Measurements from ENCODE around the gene SEMA4D.

Gene SEMA4D

DNA sequence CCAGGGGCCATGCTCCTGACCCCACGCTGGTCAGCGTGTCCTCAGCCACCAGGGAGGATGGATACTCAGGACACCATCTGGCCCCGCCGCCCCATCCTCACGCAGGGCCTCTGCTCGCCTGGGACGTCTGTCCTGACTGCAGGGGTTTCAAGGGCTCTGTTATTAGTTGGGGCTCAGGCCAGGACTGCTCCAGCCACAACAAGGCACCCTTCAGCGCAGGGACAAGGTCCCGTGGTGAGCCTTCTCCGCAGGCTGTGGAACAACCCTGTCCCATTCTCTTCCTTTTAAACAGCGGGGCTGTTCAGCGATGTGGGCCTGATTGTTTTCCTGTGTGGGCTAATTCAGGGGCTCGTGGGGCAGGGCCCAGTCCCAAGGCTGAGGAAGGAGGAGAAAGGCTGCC lies 61.6 kb downstream of the SEMA4D start:
- Mint-ChIP-seq H3K27ac (no peak overlapping the region), H3K4me1 (peaks cover 18% of the 10 kb centered on the region), H3K27me3 (ENCODE audit: low read depth) (peaks cover 7% of the 10 kb centered on the region), H3K4me3 (no peak overlapping the region), H3K36me3 (ENCODE audit: low read depth) (no peaks in the 10 kb centered on the region), H3K9me3 (no peaks in the 10 kb centered on the region)
- TF ChIP-seq, protein P1, sequence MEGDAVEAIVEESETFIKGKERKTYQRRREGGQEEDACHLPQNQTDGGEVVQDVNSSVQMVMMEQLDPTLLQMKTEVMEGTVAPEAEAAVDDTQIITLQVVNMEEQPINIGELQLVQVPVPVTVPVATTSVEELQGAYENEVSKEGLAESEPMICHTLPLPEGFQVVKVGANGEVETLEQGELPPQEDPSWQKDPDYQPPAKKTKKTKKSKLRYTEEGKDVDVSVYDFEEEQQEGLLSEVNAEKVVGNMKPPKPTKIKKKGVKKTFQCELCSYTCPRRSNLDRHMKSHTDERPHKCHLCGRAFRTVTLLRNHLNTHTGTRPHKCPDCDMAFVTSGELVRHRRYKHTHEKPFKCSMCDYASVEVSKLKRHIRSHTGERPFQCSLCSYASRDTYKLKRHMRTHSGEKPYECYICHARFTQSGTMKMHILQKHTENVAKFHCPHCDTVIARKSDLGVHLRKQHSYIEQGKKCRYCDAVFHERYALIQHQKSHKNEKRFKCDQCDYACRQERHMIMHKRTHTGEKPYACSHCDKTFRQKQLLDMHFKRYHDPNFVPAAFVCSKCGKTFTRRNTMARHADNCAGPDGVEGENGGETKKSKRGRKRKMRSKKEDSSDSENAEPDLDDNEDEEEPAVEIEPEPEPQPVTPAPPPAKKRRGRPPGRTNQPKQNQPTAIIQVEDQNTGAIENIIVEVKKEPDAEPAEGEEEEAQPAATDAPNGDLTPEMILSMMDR (IDR thresholded peaks at IDR 0.05; ENCODE audit: unreplicated experiment in 3 of 3) = no peak

DNA sequence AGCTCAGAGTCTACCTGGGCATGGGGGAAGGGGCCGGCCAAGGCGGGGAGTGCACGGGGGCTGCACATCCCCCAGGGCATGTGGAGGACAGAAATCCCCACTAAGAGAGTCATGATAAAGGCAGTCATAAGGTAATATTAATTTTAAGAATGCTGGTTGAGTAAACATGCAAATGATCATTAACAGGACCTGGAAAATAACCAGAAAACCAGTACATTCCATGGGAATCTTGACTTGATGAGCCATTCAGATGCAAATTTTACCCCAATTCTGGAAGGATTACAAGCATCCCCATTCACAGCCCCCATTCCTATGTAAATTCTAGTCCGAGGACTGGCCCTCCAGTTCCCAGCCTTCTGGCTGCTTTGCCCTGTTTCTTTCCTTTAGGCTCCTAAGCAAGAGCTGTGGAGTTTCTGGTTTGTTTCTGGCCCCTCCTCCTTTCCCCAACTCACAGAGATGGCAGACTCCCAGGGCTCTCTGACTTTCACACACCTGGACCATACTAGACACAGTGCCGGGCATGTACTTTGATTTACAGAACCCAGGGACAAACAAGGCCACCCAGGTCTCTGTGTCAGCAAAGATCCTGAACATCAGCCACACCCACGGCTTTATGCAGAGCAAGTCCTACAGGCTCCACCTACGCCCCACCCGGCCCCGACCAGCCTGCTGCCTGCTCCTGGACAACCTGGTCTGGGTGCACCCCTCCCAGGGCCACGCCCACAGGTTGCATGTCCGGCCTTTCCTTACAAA lies 62.7 kb downstream of the SEMA4D start:
- H3K27me3 Mint-ChIP-seq (ENCODE audit: low read depth) = peaks cover 7% of the 10 kb centered on the region
- H3K36me3 Mint-ChIP-seq (ENCODE audit: low read depth) = no peaks in the 10 kb centered on the region
- peaks cover 12% of the 10 kb centered on the region for H3K4me1 Mint-ChIP-seq
- no peaks in the 10 kb centered on the region for H3K9me3 Mint-ChIP-seq
- TF ChIP-seq, protein P1 (IDR thresholded peaks at IDR 0.05; ENCODE audit: unreplicated experiment in 3 of 3) = no peak
- H3K4me3 Mint-ChIP-seq = no peak overlapping the region
- peak overlapping the region in 1 of 3 experiments; percentile 56 for H3K27ac Mint-ChIP-seq

DNA sequence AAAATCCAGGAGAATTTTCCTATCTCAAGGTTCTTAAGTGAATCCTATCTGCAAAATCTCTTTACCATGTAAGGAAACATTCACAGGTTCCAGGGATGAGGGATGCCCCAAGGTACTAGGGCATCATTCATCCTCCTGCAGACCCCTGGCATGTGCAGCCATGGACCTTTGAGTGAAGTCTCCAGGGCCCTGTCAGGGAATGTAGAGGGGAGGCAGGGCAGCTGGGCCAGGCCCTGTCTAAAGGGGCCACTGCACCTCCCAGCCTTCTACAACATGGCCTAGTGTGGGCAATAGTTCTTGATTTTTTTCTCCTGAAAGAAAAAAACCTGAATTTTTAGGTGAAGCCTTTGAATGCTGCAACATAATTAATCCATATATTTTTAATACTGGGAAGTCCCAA lies 63.3 kb downstream of the SEMA4D start:
- Mint-ChIP-seq H3K4me3 (no peak overlapping the region), H3K27me3 (ENCODE audit: low read depth) (peaks cover 7% of the 10 kb centered on the region), H3K36me3 (ENCODE audit: low read depth) (no peaks in the 10 kb centered on the region), H3K4me1 (peaks cover 12% of the 10 kb centered on the region), H3K27ac (no peak overlapping the region), H3K9me3 (no peaks in the 10 kb centered on the region)
- TF ChIP-seq, protein P1 (IDR thresholded peaks at IDR 0.05; ENCODE audit: unreplicated experiment in 3 of 3) = no peak

DNA sequence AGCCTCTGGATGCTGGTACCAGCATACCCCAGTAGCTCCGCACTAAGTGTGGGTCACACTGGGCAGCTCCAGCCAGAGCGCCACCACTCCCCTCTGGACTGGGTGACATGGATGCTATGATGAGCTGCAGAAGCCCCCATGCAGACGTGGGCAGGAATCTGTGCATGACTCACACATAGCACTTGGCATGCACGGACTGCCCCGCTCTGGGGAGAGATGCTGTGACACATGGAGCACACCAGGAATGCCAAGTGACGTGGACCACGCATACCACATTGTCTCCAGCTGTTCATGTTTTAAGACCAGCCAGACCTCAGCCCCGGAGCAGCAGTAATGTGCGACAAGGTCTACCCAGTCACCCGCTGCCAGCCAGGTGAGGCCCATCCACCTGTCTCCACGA lies 64.1 kb downstream of the SEMA4D start:
- Mint-ChIP-seq H3K4me1 (peaks cover 12% of the 10 kb centered on the region), H3K27me3 (ENCODE audit: low read depth) (peaks cover 7% of the 10 kb centered on the region), H3K27ac (no peak overlapping the region), H3K9me3 (no peaks in the 10 kb centered on the region), H3K4me3 (no peak overlapping the region), H3K36me3 (ENCODE audit: low read depth) (no peaks in the 10 kb centered on the region)
- TF ChIP-seq, protein P1 (IDR thresholded peaks at IDR 0.05; ENCODE audit: unreplicated experiment in 3 of 3) = no peak

DNA sequence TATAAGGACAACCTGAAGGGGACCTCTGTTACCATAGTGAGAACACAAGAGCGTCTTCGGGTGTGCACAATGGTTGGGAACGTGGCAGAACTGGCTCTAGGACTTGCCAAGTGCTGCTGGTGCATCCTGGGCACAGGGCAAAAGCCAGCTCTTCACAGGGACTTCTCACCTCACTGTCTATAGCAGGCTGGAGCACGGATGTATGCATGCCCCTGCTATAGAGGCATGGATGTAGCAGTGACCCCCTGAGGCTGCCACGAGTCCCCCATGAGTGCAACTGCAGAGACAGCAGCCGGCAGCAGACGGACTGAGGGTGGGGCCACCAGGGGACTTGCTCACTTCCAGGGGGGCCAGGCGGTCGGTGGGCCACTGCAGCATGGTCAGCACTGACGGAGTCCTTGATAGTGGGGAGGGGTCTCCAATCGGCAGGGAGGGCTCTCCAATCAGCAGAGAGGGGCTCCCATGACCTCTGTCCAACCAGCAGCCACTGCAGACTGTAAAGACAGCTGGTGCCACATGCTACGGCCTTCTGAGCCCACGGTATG lies 64.9 kb downstream of the SEMA4D start:
- Mint-ChIP-seq H3K9me3 (no peaks in the 10 kb centered on the region), H3K36me3 (ENCODE audit: low read depth) (no peaks in the 10 kb centered on the region), H3K27ac (no peak overlapping the region), H3K27me3 (ENCODE audit: low read depth) (peaks cover 7% of the 10 kb centered on the region), H3K4me3 (no peak overlapping the region), H3K4me1 (peaks cover 12% of the 10 kb centered on the region)
- TF ChIP-seq, protein P1 (IDR thresholded peaks at IDR 0.05; ENCODE audit: unreplicated experiment in 3 of 3) = no peak
